AG04450 (cell line): ENCODE results near the gene DKK3. TPM values are rescaled to one million over a fixed set of nuclear protein-coding genes. Genes with fewer than 3 reads are reported as not detected.

Experiments used
- CTCF ChIA-PET: fragments of 300-600, 350-600 bp; formaldehyde crosslinking; extraction: SDS; loops from one replicate; lab custom pipeline; 2022; ENCODE audit warnings: antibody characterized with exemption, inconsistent platforms; lab: Charles Lee
- POLR2A ChIA-PET: fragments of 350-600 bp; formaldehyde crosslinking; extraction: SDS; loops from one replicate; lab custom pipeline; 2021; ENCODE audit warnings: antibody characterized with exemption, inconsistent platforms; lab: Yijun Ruan, JAX
- DNase-seq: peaks from one replicate; pipeline ENCODE4 v3.0.0-alpha.2; 2011; ENCODE audit warnings: low read depth, low spot score
- H3K27ac ChIP-seq: one replicate; pipeline ENCODE4 v1.5.1; 2012; ENCODE audit warnings: low read depth, low read length, control low read depth
- H3K27me3 ChIP-seq: one replicate; pipeline ENCODE4 v1.6.0; 2012; ENCODE audit warnings: low read length; ENCODE audit not compliant: control insufficient read depth, insufficient read depth
- H3K4me3 ChIP-seq: 2 replicates; pipeline ENCODE4 v1.5.1; 2011; ENCODE audit warnings: mild to moderate bottlenecking, low read depth, low read length, control low read depth
- H3K9me3 ChIP-seq: 2 replicates; pipeline ENCODE4 v1.5.1; 2012; ENCODE audit warnings: low read length; ENCODE audit not compliant: control insufficient read depth, insufficient read depth
- polyA plus RNA-seq: library from polyadenylated mRNA; depleted of rRNA; stranded (reverse); fragments of >200 nt; gene quantifications from 2 replicates; pipeline ENCODE4 v1.2.3, GENCODE V29; 2011
- TF ChIP-seq, protein P1 (sequence below): IDR thresholded peaks from 2 replicates; pipeline ENCODE4 v1.5.1; 2011; ENCODE audit warnings: low read depth, low read length, control low read depth, inconsistent platforms

The DKK3 gene
- polyA plus RNA-seq, 1 experiment = 928 TPM

DNA sequence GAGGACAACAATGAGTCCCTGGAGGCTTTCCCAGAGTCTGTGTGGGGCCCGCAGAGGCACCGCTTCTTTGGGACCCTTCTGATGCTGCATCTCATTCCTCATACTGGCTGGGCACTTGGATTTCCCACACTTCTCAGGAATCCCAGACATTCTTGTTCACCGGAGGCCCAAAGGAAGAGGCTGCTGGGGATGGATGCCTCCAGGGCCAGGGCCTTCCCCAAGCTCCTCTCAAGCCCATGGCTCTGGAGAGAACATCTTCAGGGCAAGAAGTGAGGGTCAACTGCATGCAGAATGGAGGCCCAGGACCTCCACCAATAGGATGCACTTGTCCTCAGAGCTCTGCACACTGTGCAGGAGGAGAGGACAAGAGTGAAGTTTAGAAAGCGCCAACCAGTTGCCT is 34.6 kb downstream of the DKK3 start:
- H3K27ac ChIP-seq = peak overlapping the region; percentile 57
- ChIA-PET CTCF (no interaction called here), POLR2A (interaction anchor here (0.6 kb wide), 1 partner anchor 72 kb away, joined by 5 read pairs; no protein-coding TSS in a partner anchor)
- H3K4me3 ChIP-seq = no peak overlapping the region
- TF ChIP-seq, protein P1, sequence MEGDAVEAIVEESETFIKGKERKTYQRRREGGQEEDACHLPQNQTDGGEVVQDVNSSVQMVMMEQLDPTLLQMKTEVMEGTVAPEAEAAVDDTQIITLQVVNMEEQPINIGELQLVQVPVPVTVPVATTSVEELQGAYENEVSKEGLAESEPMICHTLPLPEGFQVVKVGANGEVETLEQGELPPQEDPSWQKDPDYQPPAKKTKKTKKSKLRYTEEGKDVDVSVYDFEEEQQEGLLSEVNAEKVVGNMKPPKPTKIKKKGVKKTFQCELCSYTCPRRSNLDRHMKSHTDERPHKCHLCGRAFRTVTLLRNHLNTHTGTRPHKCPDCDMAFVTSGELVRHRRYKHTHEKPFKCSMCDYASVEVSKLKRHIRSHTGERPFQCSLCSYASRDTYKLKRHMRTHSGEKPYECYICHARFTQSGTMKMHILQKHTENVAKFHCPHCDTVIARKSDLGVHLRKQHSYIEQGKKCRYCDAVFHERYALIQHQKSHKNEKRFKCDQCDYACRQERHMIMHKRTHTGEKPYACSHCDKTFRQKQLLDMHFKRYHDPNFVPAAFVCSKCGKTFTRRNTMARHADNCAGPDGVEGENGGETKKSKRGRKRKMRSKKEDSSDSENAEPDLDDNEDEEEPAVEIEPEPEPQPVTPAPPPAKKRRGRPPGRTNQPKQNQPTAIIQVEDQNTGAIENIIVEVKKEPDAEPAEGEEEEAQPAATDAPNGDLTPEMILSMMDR = no peak
- no peak for DNase-seq
- H3K27me3 ChIP-seq = no peaks in the 10 kb centered on the region
- no peaks in the 10 kb centered on the region; the same call in 1 of the 2 replicates for H3K9me3 ChIP-seq

DNA sequence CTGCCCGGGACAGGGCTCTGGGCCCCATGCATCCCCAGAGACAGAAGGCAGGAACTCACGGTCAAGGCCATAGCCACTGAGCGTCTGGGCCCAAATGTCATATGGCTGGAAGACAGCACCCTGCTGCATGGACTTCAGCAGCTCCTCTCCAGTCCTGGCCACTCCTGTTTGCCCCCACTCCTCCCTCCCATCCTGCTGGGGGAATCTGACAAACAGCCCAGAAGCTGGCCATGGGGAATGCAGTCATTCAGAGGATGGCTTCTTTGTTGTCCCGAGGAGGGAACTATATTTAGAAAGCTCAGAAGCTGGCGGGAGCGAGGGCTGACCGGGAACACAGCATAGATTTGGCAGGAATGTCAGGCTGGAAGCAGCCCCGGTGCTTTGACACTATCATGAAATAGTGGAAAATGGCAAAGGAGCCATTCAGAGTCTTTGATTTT is 35.0 kb downstream of the DKK3 start:
- H3K9me3 ChIP-seq = no peaks in the 10 kb centered on the region; the same call in 1 of the 2 replicates
- POLR2A ChIA-PET = interaction anchor here (0.6 kb wide), 1 partner anchor 72 kb away, joined by 5 read pairs; no protein-coding TSS in a partner anchor
- CTCF ChIA-PET = interaction anchor here (0.9 kb wide), 1 partner anchor 15 kb away, joined by 3 read pairs; no protein-coding TSS in a partner anchor
- H3K4me3 ChIP-seq = no peak overlapping the region
- TF ChIP-seq, protein P1 = no peak
- no peaks in the 10 kb centered on the region for H3K27me3 ChIP-seq
- no peak for DNase-seq
- H3K27ac ChIP-seq = peak overlapping the region; percentile 57

DNA sequence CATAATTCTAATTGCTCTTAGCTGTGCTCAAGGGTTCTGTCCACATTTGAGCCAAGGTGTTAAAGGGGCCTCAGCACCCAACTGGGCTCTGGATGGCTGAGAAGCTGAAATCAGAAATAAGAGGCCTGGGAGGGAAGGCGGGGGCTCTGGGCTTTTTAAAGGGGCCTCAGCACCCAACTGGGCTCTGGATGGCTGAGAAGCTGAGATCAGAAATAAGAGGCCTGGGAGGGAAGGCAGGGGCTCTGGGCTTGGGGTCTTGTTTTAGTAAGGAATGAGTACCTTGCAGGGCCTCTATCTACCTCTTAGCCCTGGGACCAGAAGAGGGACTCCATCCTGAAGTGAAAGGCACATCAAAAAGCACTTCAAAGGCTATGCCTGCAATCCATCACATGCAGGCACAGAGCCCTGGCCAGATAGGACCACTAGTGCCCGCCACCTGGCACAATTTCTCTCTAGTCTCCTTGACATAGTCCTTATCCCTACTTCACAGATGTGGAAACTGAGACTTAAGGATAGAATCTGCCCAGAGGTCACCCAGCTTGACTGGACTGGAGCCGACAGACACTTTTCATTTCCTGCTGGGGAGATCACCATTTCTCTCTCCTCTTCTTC is 35.6 kb downstream of the DKK3 start:
- Histone ChIP-seq H3K4me3 (no peak overlapping the region), H3K27me3 (no peaks in the 10 kb centered on the region), H3K9me3 (no peaks in the 10 kb centered on the region; the same call in 1 of the 2 replicates), H3K27ac (peak overlapping the region; percentile 57)
- POLR2A ChIA-PET = no interaction called here
- CTCF ChIA-PET = interaction anchor here (0.9 to 1.3 kb wide), 2 partner anchors 15 to 174 kb away, joined by 3 read pairs; no protein-coding TSS in a partner anchor
- no peak for DNase-seq
- TF ChIP-seq, protein P1 = no peak

DNA sequence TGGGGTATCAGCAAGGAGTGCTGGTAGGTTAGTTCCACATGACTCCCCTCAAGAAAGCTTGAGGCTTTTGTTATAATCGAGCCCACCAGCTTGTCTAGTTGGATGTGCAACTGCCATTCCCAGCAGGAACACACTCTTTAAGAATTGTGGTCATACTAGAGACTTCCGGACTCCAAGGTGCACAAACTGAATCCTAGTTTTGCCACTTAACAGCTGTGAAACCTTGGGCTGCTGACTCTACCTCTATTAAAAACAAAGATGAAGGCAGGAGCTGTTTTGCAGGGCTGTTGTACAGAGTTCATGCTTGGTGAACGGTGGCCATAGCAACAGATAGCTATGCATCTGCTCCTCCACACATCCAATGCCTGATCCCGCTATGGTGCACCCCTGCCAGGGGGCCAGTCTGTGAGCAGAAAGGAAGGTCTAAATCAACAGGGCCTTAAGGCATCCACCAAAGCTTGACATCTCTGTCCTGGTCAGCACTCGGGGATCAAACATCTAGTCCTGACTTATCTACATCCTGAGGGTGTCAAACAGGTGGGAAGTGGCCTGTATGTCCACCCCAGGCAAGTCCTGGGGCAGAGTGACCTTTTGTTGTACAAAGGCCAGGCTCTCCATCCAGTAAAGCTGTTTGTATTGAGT is 36.4 kb downstream of the DKK3 start:
- TF ChIP-seq, protein P1 = no peak
- CTCF ChIA-PET = interaction anchor here (0.9 to 1.3 kb wide), 3 partner anchors 16 to 173 kb away, joined by 3 read pairs; no protein-coding TSS in a partner anchor
- POLR2A ChIA-PET = interaction anchor here (0.7 to 0.9 kb wide), 2 partner anchors 37 to 130 kb away, joined by 3 read pairs; partner anchors contain the start of genes DKK3 and USP47
- no peak for DNase-seq
- Histone ChIP-seq H3K9me3 (no peaks in the 10 kb centered on the region; the same call in 1 of the 2 replicates), H3K27ac (no peak overlapping the region), H3K27me3 (no peaks in the 10 kb centered on the region), H3K4me3 (no peak overlapping the region)
